HL-60 (cell line): ENCODE results near the gene FADS6.
A peak's percentile ranks its signal among the peaks of the same experiment; 100 is the strongest.

Source experiments
- DNase-seq, 2 experiments: peaks; one replicate each; pipeline ENCODE4 v3.0.0-alpha.2; 2010 to 2020; ENCODE audit warnings: low read depth in 1 of 2, low spot score in 1 of 2
- H3K27ac ChIP-seq: fragments of 250-450 bp; sonication (Bioruptor Pico); replicated peaks from 2 replicates; pipeline ENCODE4 v1.5.1; 2020; ENCODE audit warnings: mild to moderate bottlenecking, moderate library complexity
- H3K27me3 ChIP-seq: fragments of 250-450 bp; sonication (Bioruptor Pico); 2 replicates; pipeline ENCODE4 v1.5.1; 2021; ENCODE audit warnings: mild to moderate bottlenecking, moderate library complexity; ENCODE audit not compliant: insufficient read depth, poor library complexity, severe bottlenecking
- H3K4me3 ChIP-seq: replicated peaks from 2 replicates; pipeline ENCODE4 v1.5.1; 2011; ENCODE audit warnings: mild to moderate bottlenecking, control low read depth, low read length; ENCODE audit not compliant: insufficient read depth
- GABPA ChIP-seq: IDR thresholded peaks from 2 replicates; pipeline ENCODE4 v1.6.1; 2012; ENCODE audit warnings: low read depth
- POLR2AphosphoS5 ChIP-seq: IDR thresholded peaks from 2 replicates; pipeline ENCODE4 v1.6.1; 2012; ENCODE audit warnings: low read depth
- SPI1 ChIP-seq: IDR thresholded peaks from 2 replicates; pipeline ENCODE4 v1.6.1; 2012; ENCODE audit warnings: low read depth, mild to moderate bottlenecking, borderline replicate concordance
- TF ChIP-seq, protein P1 (sequence below): IDR thresholded peaks from 2 replicates; pipeline ENCODE4 v1.6.1; 2012; ENCODE audit warnings: low read depth; ENCODE audit not compliant: insufficient replicate concordance
- TF ChIP-seq, protein P2 (sequence below): IDR thresholded peaks from one replicate; pipeline ENCODE4 v1.5.1; 2011; ENCODE audit warnings: low read length, control low read depth, inconsistent platforms; ENCODE audit not compliant: insufficient read depth

Gene FADS6

DNA sequence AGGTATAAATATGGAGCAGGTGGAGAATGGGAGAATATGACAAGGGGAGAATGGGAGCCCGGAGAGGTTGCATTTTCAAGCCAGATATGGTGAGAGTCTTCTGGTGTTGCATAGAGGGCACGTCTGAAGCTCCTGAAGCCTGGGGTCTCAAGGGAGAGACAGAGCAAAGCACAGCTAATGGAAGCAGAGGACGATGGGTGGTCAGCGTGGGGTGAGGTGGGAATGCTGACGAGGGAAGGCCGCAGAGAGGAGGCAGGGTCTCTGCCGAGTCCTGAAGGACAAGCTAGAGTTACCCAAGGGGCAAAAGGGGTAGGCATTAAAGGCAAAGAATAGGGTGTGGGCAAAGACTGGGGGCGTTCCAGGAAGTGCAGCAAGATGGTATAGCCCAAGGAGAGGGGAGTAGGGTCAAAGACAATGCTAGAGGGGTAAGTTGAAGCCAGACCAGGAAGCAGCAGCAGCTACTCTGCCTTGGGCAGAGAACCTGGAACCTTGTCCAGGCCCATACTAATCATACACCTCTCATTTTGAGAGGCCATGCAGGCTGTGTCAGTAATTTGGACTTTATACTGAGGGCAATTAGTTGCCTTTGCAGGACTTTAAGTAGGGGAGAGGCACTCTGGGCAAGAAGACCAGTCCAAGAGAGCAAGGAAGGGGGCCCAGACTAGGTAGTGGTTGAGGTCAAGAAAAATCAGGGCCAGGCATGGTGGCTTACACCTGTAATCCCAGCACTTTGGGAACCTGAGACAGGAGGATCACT is 44.9 kb upstream of the FADS6 start:
- Histone ChIP-seq H3K27ac (no peak overlapping the region), H3K4me3 (no peak overlapping the region), H3K27me3 (peaks cover 34% of the 10 kb centered on the region)
- TF ChIP-seq, protein P1, sequence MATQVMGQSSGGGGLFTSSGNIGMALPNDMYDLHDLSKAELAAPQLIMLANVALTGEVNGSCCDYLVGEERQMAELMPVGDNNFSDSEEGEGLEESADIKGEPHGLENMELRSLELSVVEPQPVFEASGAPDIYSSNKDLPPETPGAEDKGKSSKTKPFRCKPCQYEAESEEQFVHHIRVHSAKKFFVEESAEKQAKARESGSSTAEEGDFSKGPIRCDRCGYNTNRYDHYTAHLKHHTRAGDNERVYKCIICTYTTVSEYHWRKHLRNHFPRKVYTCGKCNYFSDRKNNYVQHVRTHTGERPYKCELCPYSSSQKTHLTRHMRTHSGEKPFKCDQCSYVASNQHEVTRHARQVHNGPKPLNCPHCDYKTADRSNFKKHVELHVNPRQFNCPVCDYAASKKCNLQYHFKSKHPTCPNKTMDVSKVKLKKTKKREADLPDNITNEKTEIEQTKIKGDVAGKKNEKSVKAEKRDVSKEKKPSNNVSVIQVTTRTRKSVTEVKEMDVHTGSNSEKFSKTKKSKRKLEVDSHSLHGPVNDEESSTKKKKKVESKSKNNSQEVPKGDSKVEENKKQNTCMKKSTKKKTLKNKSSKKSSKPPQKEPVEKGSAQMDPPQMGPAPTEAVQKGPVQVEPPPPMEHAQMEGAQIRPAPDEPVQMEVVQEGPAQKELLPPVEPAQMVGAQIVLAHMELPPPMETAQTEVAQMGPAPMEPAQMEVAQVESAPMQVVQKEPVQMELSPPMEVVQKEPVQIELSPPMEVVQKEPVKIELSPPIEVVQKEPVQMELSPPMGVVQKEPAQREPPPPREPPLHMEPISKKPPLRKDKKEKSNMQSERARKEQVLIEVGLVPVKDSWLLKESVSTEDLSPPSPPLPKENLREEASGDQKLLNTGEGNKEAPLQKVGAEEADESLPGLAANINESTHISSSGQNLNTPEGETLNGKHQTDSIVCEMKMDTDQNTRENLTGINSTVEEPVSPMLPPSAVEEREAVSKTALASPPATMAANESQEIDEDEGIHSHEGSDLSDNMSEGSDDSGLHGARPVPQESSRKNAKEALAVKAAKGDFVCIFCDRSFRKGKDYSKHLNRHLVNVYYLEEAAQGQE, result no peak
- TF ChIP-seq, protein P2, sequence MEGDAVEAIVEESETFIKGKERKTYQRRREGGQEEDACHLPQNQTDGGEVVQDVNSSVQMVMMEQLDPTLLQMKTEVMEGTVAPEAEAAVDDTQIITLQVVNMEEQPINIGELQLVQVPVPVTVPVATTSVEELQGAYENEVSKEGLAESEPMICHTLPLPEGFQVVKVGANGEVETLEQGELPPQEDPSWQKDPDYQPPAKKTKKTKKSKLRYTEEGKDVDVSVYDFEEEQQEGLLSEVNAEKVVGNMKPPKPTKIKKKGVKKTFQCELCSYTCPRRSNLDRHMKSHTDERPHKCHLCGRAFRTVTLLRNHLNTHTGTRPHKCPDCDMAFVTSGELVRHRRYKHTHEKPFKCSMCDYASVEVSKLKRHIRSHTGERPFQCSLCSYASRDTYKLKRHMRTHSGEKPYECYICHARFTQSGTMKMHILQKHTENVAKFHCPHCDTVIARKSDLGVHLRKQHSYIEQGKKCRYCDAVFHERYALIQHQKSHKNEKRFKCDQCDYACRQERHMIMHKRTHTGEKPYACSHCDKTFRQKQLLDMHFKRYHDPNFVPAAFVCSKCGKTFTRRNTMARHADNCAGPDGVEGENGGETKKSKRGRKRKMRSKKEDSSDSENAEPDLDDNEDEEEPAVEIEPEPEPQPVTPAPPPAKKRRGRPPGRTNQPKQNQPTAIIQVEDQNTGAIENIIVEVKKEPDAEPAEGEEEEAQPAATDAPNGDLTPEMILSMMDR, result no peak
- TF ChIP-seq GABPA, result no peak
- no peak for TF ChIP-seq SPI1
- TF ChIP-seq POLR2AphosphoS5, result no peak
- no peak for DNase-seq

DNA sequence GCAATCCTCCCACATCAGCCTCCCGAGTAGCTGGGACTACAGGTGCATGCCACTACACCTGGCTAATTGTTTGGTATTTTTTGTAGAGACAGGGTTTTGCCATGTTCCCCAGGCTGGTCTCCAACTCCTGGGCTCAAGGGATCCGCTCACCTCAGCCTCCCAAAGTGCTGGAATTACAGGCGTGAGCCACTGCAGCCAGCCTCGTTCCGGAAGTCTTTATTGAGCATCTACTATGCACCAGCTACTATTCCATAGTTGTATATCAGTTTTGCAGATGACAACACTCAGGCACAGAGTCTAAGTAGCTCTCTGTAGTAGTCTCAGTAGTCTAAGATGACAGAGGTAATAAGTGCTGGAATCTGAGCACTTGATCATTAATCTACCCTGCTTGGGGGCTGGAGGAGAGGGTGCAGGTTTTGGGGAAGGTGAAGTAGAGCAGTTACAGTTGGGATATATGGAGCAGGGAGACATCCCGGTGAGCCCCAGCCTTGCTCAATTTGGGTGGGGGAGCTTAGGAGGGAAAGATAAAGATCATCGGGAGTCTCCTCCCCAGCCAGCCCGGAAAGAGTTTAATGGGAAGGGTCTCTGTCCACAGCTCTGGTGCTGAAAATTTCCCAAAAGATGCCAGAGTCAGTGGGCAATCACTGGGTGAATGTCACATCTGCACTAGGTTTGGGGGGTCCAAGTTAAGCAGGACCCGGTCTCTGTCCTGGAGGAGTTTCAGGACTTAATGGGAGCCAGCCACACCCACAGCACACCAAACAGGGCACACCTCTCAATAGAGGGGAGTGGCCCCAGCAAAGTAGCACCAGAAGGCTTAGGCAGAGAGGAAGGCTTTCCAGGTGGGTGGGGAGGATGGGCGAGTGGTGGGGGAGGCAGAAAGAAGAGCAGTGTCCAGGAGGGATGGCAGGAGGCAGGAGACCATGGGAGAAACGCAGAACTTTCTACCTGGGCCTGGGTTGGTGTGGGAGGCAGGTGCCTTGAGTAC is 43.9 kb upstream of the FADS6 start:
- TF ChIP-seq GABPA, result no peak
- TF ChIP-seq, protein P1, result peak; percentile 87
- H3K4me3 ChIP-seq, result no peak overlapping the region
- DNase-seq, result no peak
- peaks cover 34% of the 10 kb centered on the region for H3K27me3 ChIP-seq
- H3K27ac ChIP-seq, result no peak overlapping the region

DNA sequence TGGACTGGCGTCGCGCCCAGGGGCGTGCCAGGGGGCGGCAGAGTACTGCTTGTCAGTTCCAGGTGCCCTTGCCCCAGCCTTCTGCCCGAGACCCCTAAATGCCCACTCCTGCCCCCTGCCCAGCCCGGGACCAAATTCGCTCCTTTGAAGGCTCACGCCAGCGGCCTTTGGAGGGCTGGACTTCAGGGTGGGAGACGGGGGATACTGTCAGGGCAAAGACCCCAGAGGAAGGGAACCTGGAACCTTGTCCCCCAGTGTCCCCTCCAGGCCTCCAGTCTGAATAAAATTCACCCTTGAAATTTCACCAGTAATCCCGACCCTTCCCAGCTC is 43.0 kb upstream of the FADS6 start:
- Histone ChIP-seq H3K27ac (no peak overlapping the region), H3K27me3 (peaks cover 33% of the 10 kb centered on the region), H3K4me3 (no peak overlapping the region)
- DNase-seq, result no peak
- TF ChIP-seq, protein P1, result no peak
- TF ChIP-seq, protein P2, result no peak
- TF ChIP-seq GABPA (no peak), SPI1 (no peak), POLR2AphosphoS5 (no peak)
